Large intestine (tissue), 3 donors: ENCODE data around the gene DAPP1. TPM values are rescaled to one million over a fixed set of nuclear protein-coding genes. Genes with fewer than 3 reads are reported as not detected.

Experiments used
- DNase-seq, 2 donors: peaks; one replicate each; pipeline versions ENCODE4 v3.0.0 to v3.0.0-alpha.2; 2013
- H3K27ac ChIP-seq: one replicate; pipeline ENCODE4 v1.5.1; 2013; ENCODE audit warnings: low read length
- H3K27me3 ChIP-seq: 2 replicates; pipeline ENCODE4 v1.6.1; 2013; ENCODE audit warnings: low read length; ENCODE audit not compliant: control insufficient read depth, insufficient read depth
- H3K36me3 ChIP-seq: 2 replicates; pipeline ENCODE4 v1.6.1; 2013; ENCODE audit warnings: low read length; ENCODE audit not compliant: control insufficient read depth, insufficient read depth
- H3K4me1 ChIP-seq: one replicate; pipeline ENCODE4 v1.6.1; 2013; ENCODE audit warnings: low read length; ENCODE audit not compliant: control insufficient read depth, insufficient read depth
- H3K4me3 ChIP-seq: one replicate; pipeline ENCODE4 v1.5.1; 2013; ENCODE audit warnings: low read length
- H3K9me3 ChIP-seq: one replicate; pipeline ENCODE4 v1.6.1; 2013; ENCODE audit warnings: mild to moderate bottlenecking, low read depth, low read length, moderate library complexity; ENCODE audit not compliant: control insufficient read depth
- WGBS: methylation state at CpG from one replicate; pipeline ENCODE4 v1.1.5; 2013; ENCODE audit warnings: low lambda C conversion rate; ENCODE audit not compliant: insufficient coverage; 5-methylcytosine and 5-hydroxymethylcytosine counted together
- polyA plus RNA-seq: library from polyadenylated mRNA; unstranded; fragments of 120-200 nt; gene quantifications from one replicate; pipeline ENCODE4 v1.2.1, GENCODE V29; 2013

DAPP1 gene
- polyA plus RNA-seq, 1 donor: 2.2 TPM

- 83% methylated on average over 1 of the region's 40 CpGs for WGBS
- H3K36me3 ChIP-seq: peaks cover 3% of the 10 kb centered on the region
- DNase-seq: peak; percentile 95
- no peaks in the 10 kb centered on the region for H3K4me1 ChIP-seq
- peak within 1 kb of the TSS; percentile 91 for H3K27ac ChIP-seq
- H3K9me3 ChIP-seq: no peaks in the 10 kb centered on the region
- H3K4me3 ChIP-seq: peak within 1 kb of the TSS; percentile 96
- H3K27me3 ChIP-seq: no peaks in the 10 kb centered on the region
These were observed 77.8 kb downstream of the DAPP1 start, which contains the start of gene LAMTOR3 for GRCh38 chr4:99894161-99894997. Gene LAMTOR3 (minus strand): TSS chr4:99894427. CDS start chr4:99893963, 464 bp downstream.

DNA sequence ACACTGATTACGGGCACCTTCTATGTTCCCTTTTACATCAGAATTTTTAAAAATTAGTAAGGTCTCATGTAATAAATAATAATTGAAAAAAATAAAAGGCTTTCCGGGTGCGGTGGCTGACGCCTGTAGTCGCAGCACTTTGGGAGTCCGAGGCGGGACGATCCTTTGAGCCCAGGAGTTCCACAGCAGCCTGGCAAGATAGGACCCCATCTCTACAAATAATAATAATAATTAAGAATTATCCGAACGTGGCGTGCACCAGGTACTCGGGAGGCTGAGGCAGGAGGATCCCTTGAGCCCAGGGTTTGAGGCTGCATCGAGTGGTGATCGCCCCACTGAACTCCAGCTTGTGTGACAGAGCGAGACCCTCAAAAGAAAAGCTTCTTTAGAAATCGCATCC lies 78.4 kb downstream of the DAPP1 start:
- Histone ChIP-seq H3K36me3 (peaks cover 3% of the 10 kb centered on the region), H3K4me1 (no peaks in the 10 kb centered on the region), H3K9me3 (no peaks in the 10 kb centered on the region), H3K27ac (peak overlapping the region; percentile 83), H3K27me3 (no peaks in the 10 kb centered on the region), H3K4me3 (peak overlapping the region; percentile 96)
- 92% methylated on average over 6 of the region's 16 CpGs for WGBS
- no peak for DNase-seq

DNA sequence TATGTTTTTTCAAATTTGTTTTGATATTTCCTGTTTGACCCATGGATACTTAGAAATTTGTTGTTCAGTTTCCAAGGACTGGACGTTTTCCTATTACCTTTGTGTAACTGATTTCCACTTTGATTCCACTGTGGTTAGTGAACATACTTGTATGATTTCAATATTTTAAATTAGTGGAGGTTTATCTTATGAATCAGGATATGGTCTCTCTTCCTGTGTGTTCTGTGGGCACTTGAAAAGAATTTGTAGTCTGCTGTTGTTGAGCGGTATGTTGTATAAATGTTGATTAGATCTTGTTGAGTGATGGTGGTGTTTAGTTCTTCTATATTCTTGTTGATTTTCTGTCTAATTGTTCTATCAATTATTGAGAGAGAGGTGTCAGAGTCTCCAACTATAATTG lies 98.8 kb downstream of the DAPP1 start:
- Histone ChIP-seq H3K27me3 (no peaks in the 10 kb centered on the region), H3K27ac (no peak overlapping the region), H3K4me3 (no peak overlapping the region), H3K9me3 (peaks cover 7% of the 10 kb centered on the region), H3K36me3 (peaks cover 20% of the 10 kb centered on the region), H3K4me1 (peaks cover 8% of the 10 kb centered on the region)
- WGBS: no CpG with 5 or more reads among the region's 2 CpGs
- DNase-seq: no peak

DNA sequence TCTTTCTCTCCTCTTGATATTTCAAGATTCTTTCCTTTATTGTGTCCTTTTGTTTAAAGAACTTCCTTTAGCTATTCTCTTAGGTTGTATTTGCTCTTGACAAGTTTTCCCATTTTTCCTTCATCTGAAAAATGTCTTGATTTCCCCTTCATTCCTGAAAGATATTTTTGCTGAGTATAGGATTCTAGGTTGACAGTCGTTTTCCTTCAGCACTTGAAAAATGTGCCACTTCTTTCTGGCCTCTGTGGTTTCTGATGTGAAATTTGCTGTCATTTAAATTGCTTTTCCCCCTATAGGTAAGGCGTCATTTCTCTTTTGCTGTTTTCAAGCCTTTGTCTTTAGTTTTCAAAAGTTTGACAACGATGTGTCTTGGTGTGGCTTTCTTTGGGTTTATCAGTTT lies 100.9 kb downstream of the DAPP1 start:
- Histone ChIP-seq H3K36me3 (peaks cover 24% of the 10 kb centered on the region), H3K27me3 (no peaks in the 10 kb centered on the region), H3K9me3 (peaks cover 7% of the 10 kb centered on the region), H3K4me3 (no peak overlapping the region), H3K4me1 (peaks cover 8% of the 10 kb centered on the region), H3K27ac (peak overlapping the region; percentile 86)
- WGBS: 93% methylated on average over 3 of the region's 3 CpGs
- DNase-seq: no peak

- WGBS: no CpG with 5 or more reads among the region's 2 CpGs
- no peak overlapping the region for H3K4me3 ChIP-seq
- peaks cover 7% of the 10 kb centered on the region for H3K9me3 ChIP-seq
- no peaks in the 10 kb centered on the region for H3K27me3 ChIP-seq
- peaks cover 24% of the 10 kb centered on the region for H3K36me3 ChIP-seq
- DNase-seq: peak; percentile 85 to 95
- peaks cover 8% of the 10 kb centered on the region for H3K4me1 ChIP-seq
- H3K27ac ChIP-seq: peak overlapping the region; percentile 86
These were observed 102.0 kb downstream of the DAPP1 start for GRCh38 chr4:99918656-99919055.

Other genes starting within 250 kb of the DAPP1 start
- 459 TPM for gene MTTP, start 242.0 kb upstream of the DAPP1 start, polyA plus RNA-seq
- gene C4orf54, start 159.0 kb upstream of the DAPP1 start, polyA plus RNA-seq: 0.18 TPM
- gene LAMTOR3, start 77.6 kb downstream of the DAPP1 start, polyA plus RNA-seq: 83.0 TPM
- gene DNAJB14, start 129.8 kb downstream of the DAPP1 start, polyA plus RNA-seq: 30.8 TPM
- gene H2AZ1, start 133.4 kb downstream of the DAPP1 start, polyA plus RNA-seq: 241 TPM